SK-N-DZ (cell line): ENCODE results near the gene EDA2R.

Experiments used
- small RNA-seq, 2 experiments: library from RNA; depleted of rRNA; stranded (forward); fragments of <200 nt; gene quantifications; one replicate each; pipeline ENCODE3, GENCODE V24; 2014

The EDA2R gene

Small RNA genes within 50 kb of the gene (small RNA-seq; reads per million reads assigned to genes)
- 0 reads per million in 2 experiments for gene RNU6-394P
